Keratinocyte (primary cell): ENCODE measurements around the gene SLC12A3. TPM values are rescaled to one million over a fixed set of nuclear protein-coding genes. Genes with fewer than 3 reads are reported as not detected.

Experiments used
- DNase-seq: peaks from one replicate; pipeline ENCODE4 v3.0.0-alpha.2; 2011; ENCODE audit warnings: low read depth, missing footprints, low spot score
- FAIRE-seq: peaks from 2 replicates; lab custom pipeline; 2011; peaks lifted over from hg19 to GRCh38; lab: Jason Lieb, UNC
- H2AFZ ChIP-seq: 2 replicates; pipeline ENCODE4 v1.6.0; 2012; ENCODE audit warnings: low read length, control low read depth, inconsistent platforms; ENCODE audit not compliant: control insufficient read depth
- H3K27ac ChIP-seq: 2 replicates; pipeline ENCODE4 v1.5.1; 2011; ENCODE audit warnings: low read length; ENCODE audit not compliant: control insufficient read depth, insufficient read depth
- H3K27me3 ChIP-seq: 3 replicates; pipeline ENCODE4 v1.6.0; 2011; ENCODE audit warnings: low read length; ENCODE audit not compliant: control insufficient read depth, insufficient read depth; ENCODE audit errors: extremely low read depth
- H3K36me3 ChIP-seq, 2 experiments: 2 replicates in 1 of 2; 3 replicates in 1 of 2; pipeline ENCODE4 v1.5.1; 2011; ENCODE audit warnings: low read length in 2 of 2, mild to moderate bottlenecking in 1 of 2; ENCODE audit not compliant: control insufficient read depth in 2 of 2, insufficient read depth in 2 of 2; ENCODE audit errors: extremely low read depth in 1 of 2
- H3K4me1 ChIP-seq: 3 replicates; pipeline ENCODE4 v1.5.1; 2011; ENCODE audit warnings: low read length; ENCODE audit not compliant: control insufficient read depth, insufficient read depth; ENCODE audit errors: extremely low read depth
- H3K4me2 ChIP-seq: 3 replicates; pipeline ENCODE4 v1.6.0; 2011; ENCODE audit warnings: low read depth, low read length; ENCODE audit not compliant: control insufficient read depth, insufficient read depth; ENCODE audit errors: extremely low read depth
- H3K4me3 ChIP-seq, 3 experiments: fragments of 200-600 bp in 1 of 3; sonication (generic) in 1 of 3; 2 replicates in 2 of 3; 3 replicates in 1 of 3; pipeline ENCODE4 v1.5.1; 2011 to 2016; ENCODE audit warnings: low read length in 3 of 3, mild to moderate bottlenecking in 3 of 3, control low read depth in 2 of 3, inconsistent platforms in 1 of 3, low read depth in 1 of 3, mixed read lengths in 1 of 3, mixed run types in 1 of 3, moderate library complexity in 1 of 3; ENCODE audit not compliant: control insufficient read depth in 2 of 3, insufficient read depth in 2 of 3; ENCODE audit errors: extremely low read depth in 1 of 3
- H3K79me2 ChIP-seq: 2 replicates; pipeline ENCODE4 v1.6.0; 2012; ENCODE audit warnings: low read length; ENCODE audit not compliant: control insufficient read depth, insufficient read depth
- H3K9ac ChIP-seq: 3 replicates; pipeline ENCODE4 v1.6.0; 2011; ENCODE audit warnings: low read length; ENCODE audit not compliant: control insufficient read depth, insufficient read depth; ENCODE audit errors: extremely low read depth
- H3K9me1 ChIP-seq: 3 replicates; pipeline ENCODE4 v1.6.0; 2011; ENCODE audit warnings: low read length; ENCODE audit not compliant: control insufficient read depth, insufficient read depth; ENCODE audit errors: extremely low read depth
- H3K9me3 ChIP-seq: 2 replicates; pipeline ENCODE4 v1.5.1; 2012; ENCODE audit warnings: low read depth, low read length; ENCODE audit not compliant: control insufficient read depth
- H4K20me1 ChIP-seq: 3 replicates; pipeline ENCODE4 v1.6.0; 2011; ENCODE audit warnings: low read length; ENCODE audit not compliant: control insufficient read depth, insufficient read depth; ENCODE audit errors: extremely low read depth
- CTCF ChIP-seq, 3 experiments: IDR thresholded peaks in 1 of 3; conservative IDR thresholded peaks in 1 of 3; optimal IDR thresholded peaks in 1 of 3; 2 replicates in 2 of 3; 3 replicates in 1 of 3; pipeline versions ENCODE3 to v1.5.1; 2011; ENCODE audit warnings: low read length in 3 of 3, mild to moderate bottlenecking in 3 of 3, moderate library complexity in 2 of 3, control low read depth in 1 of 3, inconsistent platforms in 1 of 3; ENCODE audit not compliant: insufficient read depth in 2 of 3; ENCODE audit errors: extremely low read depth in 1 of 3
- EZH2 ChIP-seq: IDR thresholded peaks from one replicate; pipeline ENCODE4 v1.6.1; 2012; ENCODE audit warnings: inconsistent platforms, mild to moderate bottlenecking, low read length, moderate library complexity
- dilution Hi-C: fragments of 300-500 bp; cut with MboI; formaldehyde crosslinking; loops from one replicate; pipeline ENCODE4 v1.7.0; 2020; ENCODE audit warnings: low sequenced_read_pairs; ENCODE audit not compliant: extremely low pct_ligation_motif_present
- polyA plus RNA-seq, 5 experiments: library from polyadenylated mRNA; depleted of rRNA in 3 of 5; stranded (reverse) in 3 of 5; stranded (forward) in 1 of 5; unstranded in 1 of 5; fragments of >200 nt; gene quantifications; 1 replicate in 1 of 5; 2 replicates in 3 of 5; 3 replicates in 1 of 5; pipeline versions ENCODE4 v1.2.1 to v1.2.3, GENCODE V29; 2011 to 2012; ENCODE audit warnings: missing spikeins in 2 of 5, low read depth in 1 of 5, low replicate concordance in 1 of 5

Gene SLC12A3
- polyA plus RNA-seq, 1 donor (not counting 4 experiments of a cell fraction or from before 2014, with no cell fraction given) = not detected

- H2AFZ ChIP-seq = no peak overlapping the region
- TF ChIP-seq CTCF (optimal IDR thresholded peaks at IDR 0.05 in 1 of 3, IDR thresholded peaks at IDR 0.05 in 1 of 3, conservative IDR thresholded peaks at IDR 0.05 in 1 of 3; ENCODE audit: extremely low read depth in 1 of 3, insufficient read depth in 2 of 3, low read length in 3 of 3) = no peak
- TF ChIP-seq EZH2 = no peak
- no peaks in the 10 kb centered on the region for H3K36me3 ChIP-seq
- DNase-seq = no peak
- H3K27ac ChIP-seq = no peak overlapping the region
- H3K9ac ChIP-seq = no peak overlapping the region
- no peak overlapping the region for H3K4me3 ChIP-seq
- dilution Hi-C loops = no loop called here
- peaks cover 49% of the 10 kb centered on the region for H3K4me1 ChIP-seq
- FAIRE-seq = no peak
- H3K9me3 ChIP-seq = no peaks in the 10 kb centered on the region
- H3K9me1 ChIP-seq = no peaks in the 10 kb centered on the region
- no peak overlapping the region for H3K4me2 ChIP-seq
- H3K79me2 ChIP-seq = no peaks in the 10 kb centered on the region
- no peaks in the 10 kb centered on the region for H4K20me1 ChIP-seq
- no peaks in the 10 kb centered on the region for H3K27me3 ChIP-seq
Observed at GRCh38 chr16:56914896-56915295, 49.9 kb downstream of the SLC12A3 start.

GRCh38 chr16:56915336-56916119 lies 50.5 kb downstream of the SLC12A3 start:
- no peak overlapping the region for H3K9ac ChIP-seq
- no peak overlapping the region for H3K4me2 ChIP-seq
- no peaks in the 10 kb centered on the region for H3K36me3 ChIP-seq
- no peaks in the 10 kb centered on the region for H3K9me3 ChIP-seq
- DNase-seq = no peak
- no peak overlapping the region for H2AFZ ChIP-seq
- H3K4me3 ChIP-seq = no peak overlapping the region
- no peaks in the 10 kb centered on the region for H4K20me1 ChIP-seq
- H3K9me1 ChIP-seq = no peaks in the 10 kb centered on the region
- dilution Hi-C loops = no loop called here
- no peak overlapping the region for H3K27ac ChIP-seq
- FAIRE-seq = no peak
- no peaks in the 10 kb centered on the region for H3K79me2 ChIP-seq
- TF ChIP-seq CTCF (optimal IDR thresholded peaks at IDR 0.05 in 1 of 3, IDR thresholded peaks at IDR 0.05 in 1 of 3, conservative IDR thresholded peaks at IDR 0.05 in 1 of 3; ENCODE audit: extremely low read depth in 1 of 3, insufficient read depth in 2 of 3, low read length in 3 of 3) (no peak), EZH2 (no peak)
- no peaks in the 10 kb centered on the region for H3K27me3 ChIP-seq
- H3K4me1 ChIP-seq = peaks cover 43% of the 10 kb centered on the region
